Measurements from ENCODE around the gene CENPM. TPM values are rescaled to one million over a fixed set of nuclear protein-coding genes. Genes with fewer than 3 reads are reported as not detected.

CENPM gene
- total and polyA plus RNA-seq, 2 donors (not counting 3 experiments of a cell fraction or from before 2014, with no cell fraction given): 34.5 to 37.4 TPM

- intact Hi-C loops (cut with micrococcal nuclease): no loop called here
- H3K9me3 ChIP-seq (replicated peaks; ENCODE audit: control insufficient read depth, insufficient read depth, low read length): no peaks in the 10 kb centered on the region
- CTCF ChIA-PET: interaction anchor here (1.5 to 4.5 kb wide), 2 partner anchors 15 to 30 kb away, joined by 5 to 28 read pairs; partner anchors contain the start of gene TNFRSF13C
- H3K4me3 ChIP-seq (replicated peaks in 1 of 3; ENCODE audit: insufficient read depth in 1 of 3, low read depth in 1 of 3, low read length in 3 of 3): no peak overlapping the region
- peaks cover 33 to 55% of the 10 kb centered on the region in 2 experiments for H3K27me3 ChIP-seq (ENCODE audit: control insufficient read depth in 2 of 2, insufficient read depth in 2 of 2, low read length in 2 of 2)
- H2AFZ ChIP-seq (ENCODE audit: low read depth, low read length): no peak overlapping the region
- H3K4me2 ChIP-seq (ENCODE audit: insufficient read depth, low read length): no peak overlapping the region
- no peaks in the 10 kb centered on the region for H3K79me2 ChIP-seq (ENCODE audit: control insufficient read depth, insufficient read depth, low read length)
- no TSS peak for BruUV-seq (replicated peaks)
- H3K9me1 ChIP-seq (replicated peaks; ENCODE audit: control insufficient read depth, extremely low read depth, insufficient read depth, low read length): no peaks in the 10 kb centered on the region
- H3K4me1 ChIP-seq (ENCODE audit: control insufficient read depth, extremely low read depth, insufficient read depth, low read length): peaks cover 6% of the 10 kb centered on the region
- FAIRE-seq (no peak), DNase-seq (ENCODE audit: low read depth, low spot score) (no peak)
- H3K9ac ChIP-seq (replicated peaks; ENCODE audit: extremely low read depth, insufficient read depth, low read length): no peak overlapping the region
- H3K27ac ChIP-seq (ENCODE audit: insufficient read depth, low read depth, low read length): no peak overlapping the region
- dilution Hi-C loops (cut with MboI; ENCODE audit: extremely low pct_ligation_motif_present, low sequenced_read_pairs): no loop called here
- H3K36me3 ChIP-seq (ENCODE audit: control insufficient read depth in 2 of 2, extremely low read depth in 1 of 2, insufficient read depth in 2 of 2, low read length in 2 of 2): peaks cover 0 to 2% of the 10 kb centered on the region in 2 experiments
- POLR2A ChIA-PET: no interaction called here
- H4K20me1 ChIP-seq (replicated peaks; ENCODE audit: control insufficient read depth, extremely low read depth, insufficient read depth, low read length): no peaks in the 10 kb centered on the region
- TF ChIP-seq JUN (IDR thresholded peaks at IDR 0.05; ENCODE audit: borderline replicate concordance, insufficient read depth, insufficient read length, low read depth) (no peak), EZH2 (IDR thresholded peaks at IDR 0.05; ENCODE audit: borderline replicate concordance, low read depth, low read length, severe bottlenecking) (peak; percentile 95), FOS (IDR thresholded peaks at IDR 0.05; ENCODE audit: borderline replicate concordance, insufficient read depth, low read length) (no peak), MAX (IDR thresholded peaks at IDR 0.05; ENCODE audit: insufficient read depth, insufficient read length) (no peak)
Observed at GRCh38 chr22:41910050-41911000, 36.6 kb downstream of the CENPM start.
